Pancreas (tissue), 10 donors: ENCODE results near the gene PAPPA. TPM values are rescaled to one million over a fixed set of nuclear protein-coding genes. Genes with fewer than 3 reads are reported as not detected.

ENCODE experiments used
- ATAC-seq, 4 donors: fragments of 200-7000 bp; cut with Tn5 transposase; one replicate each; pipeline versions ENCODE4 v1.8.0 to v1.9.1; 2020; ENCODE audit warnings: mild to moderate bottlenecking in 4 of 4, moderate library complexity in 4 of 4
- DNase-seq, 6 donors: peaks; one replicate each; pipeline ENCODE4 v3.0.0-alpha.2; 2020
- FAIRE-seq: peaks from 2 replicates; lab custom pipeline; 2012; peaks lifted over from hg19 to GRCh38; lab: Jason Lieb, UNC
- H3K27ac ChIP-seq, 4 donors: fragments of 200-600 bp; sonication (generic); 1 replicate in 3 of 4; 2 replicates in 1 of 4; pipeline versions ENCODE4 v1.5.0 to v1.8.0; 2020
- H3K27me3 ChIP-seq, 4 donors: fragments of 200-600 bp; one replicate each; pipeline ENCODE4 v1.8.0; 2021
- H3K36me3 ChIP-seq, 3 donors: fragments of 200-600 bp; sonication (generic) in 1 of 3; one replicate each; pipeline versions ENCODE4 v1.5.0 to v1.8.0; 2020 to 2021
- H3K4me1 ChIP-seq, 3 donors: fragments of 200-600 bp; one replicate each; pipeline ENCODE4 v1.8.0; 2021
- H3K4me3 ChIP-seq, 4 donors: fragments of 200-600 bp; sonication (generic) in 2 of 4; one replicate each; pipeline versions ENCODE4 v1.5.0 to v1.8.0; 2020 to 2021
- H3K9me3 ChIP-seq, 4 donors: fragments of 200-600 bp; one replicate each; pipeline ENCODE4 v1.8.0; 2021
- WGBS, 2 donors: extraction: QIAGEN DNeasy Blood & Tissue Kit; methylation state at CpG; one replicate each; pipeline ENCODE4 v1.1.7; 2013; 5-methylcytosine and 5-hydroxymethylcytosine counted together
- intact Hi-C, 3 donors: fragments of 100-400 bp; cut with DNase I; formaldehyde crosslinking; loops; one replicate each; pipeline versions ENCODE4 v1.11.1 to v1.14.2; 2022
- polyA plus RNA-seq, 2 donors: library from polyadenylated mRNA; stranded (reverse); fragments of 200-250 nt; gene quantifications; one replicate each; pipeline ENCODE4 v1.2.3, GENCODE V29; 2013
- total RNA-seq, 6 donors: library from RNA; stranded (reverse); fragmentation: NEBNext Ultra II Directional in 4 of 6; extraction: Animal tissue kit (Norgen Biotek cat#: 25700) in 4 of 6; gene quantifications; one replicate each; pipeline versions ENCODE4 v1.2.1 to v1.2.4, GENCODE V29; 2021 to 2023
- TF ChIP-seq, protein P1 (sequence below), 4 donors: fragments of 200-600 bp; sonication (generic) in 3 of 4; IDR thresholded peaks; one replicate each; pipeline versions ENCODE4 v1.5.0 to v1.8.0; 2021; ENCODE audit warnings: antibody characterized with exemption in 4 of 4
- donor health status: healthy with polysubstance abuse.
- donor health status: DM: no; HTN: no; CAD: no; lungs with moderate emphysema.
- donor health status: DM: no; HTN: no; CAD: no.
- donor health status: control.
- donor health status: control.
- donor health status: Bipolar disorder and iron deficiency.
- donor health status: DM: yes; HTN: yes; CAD: no.
- donor health status: DM: no; HTN: no; CAD: no.
- donor health status: DM: no; HTN: no; CAD: no.
- donor health status: DM: yes; HTN: yes; CAD: no.

The PAPPA gene
- total and polyA plus RNA-seq, 8 donors, result 0.11 to 3.4 (median 0.76) TPM

DNA sequence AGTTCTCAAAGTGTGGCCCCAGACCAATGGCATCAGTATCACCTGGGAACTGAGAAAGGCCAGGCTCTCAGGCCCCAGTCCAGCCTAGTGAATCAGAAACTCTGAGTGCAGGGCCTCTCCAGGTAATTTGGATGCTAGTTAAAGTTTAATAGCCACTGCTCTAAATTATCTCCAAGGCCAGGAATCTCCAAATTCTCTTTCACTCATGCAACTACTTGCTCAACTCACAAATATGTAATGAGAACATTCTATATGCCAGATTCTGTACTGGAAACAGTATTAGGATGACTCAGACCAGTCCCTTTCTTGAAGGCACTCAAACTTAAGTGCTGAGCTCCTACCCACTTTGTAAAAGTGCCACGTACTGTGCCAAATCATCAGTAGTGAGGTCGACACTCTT, 84.6 kb downstream of the PAPPA start:
- no peak for DNase-seq
- Histone ChIP-seq H3K4me1 (no peaks in the 10 kb centered on the region), H3K27me3 (no peaks in the 10 kb centered on the region), H3K36me3 (no peaks in the 10 kb centered on the region), H3K4me3 (no peak overlapping the region), H3K27ac (no peak overlapping the region), H3K9me3 (no peaks in the 10 kb centered on the region)
- ATAC-seq, result peak in 3 of 4 donors; percentile 37 to 64 (median 44)
- TF ChIP-seq, protein P1, sequence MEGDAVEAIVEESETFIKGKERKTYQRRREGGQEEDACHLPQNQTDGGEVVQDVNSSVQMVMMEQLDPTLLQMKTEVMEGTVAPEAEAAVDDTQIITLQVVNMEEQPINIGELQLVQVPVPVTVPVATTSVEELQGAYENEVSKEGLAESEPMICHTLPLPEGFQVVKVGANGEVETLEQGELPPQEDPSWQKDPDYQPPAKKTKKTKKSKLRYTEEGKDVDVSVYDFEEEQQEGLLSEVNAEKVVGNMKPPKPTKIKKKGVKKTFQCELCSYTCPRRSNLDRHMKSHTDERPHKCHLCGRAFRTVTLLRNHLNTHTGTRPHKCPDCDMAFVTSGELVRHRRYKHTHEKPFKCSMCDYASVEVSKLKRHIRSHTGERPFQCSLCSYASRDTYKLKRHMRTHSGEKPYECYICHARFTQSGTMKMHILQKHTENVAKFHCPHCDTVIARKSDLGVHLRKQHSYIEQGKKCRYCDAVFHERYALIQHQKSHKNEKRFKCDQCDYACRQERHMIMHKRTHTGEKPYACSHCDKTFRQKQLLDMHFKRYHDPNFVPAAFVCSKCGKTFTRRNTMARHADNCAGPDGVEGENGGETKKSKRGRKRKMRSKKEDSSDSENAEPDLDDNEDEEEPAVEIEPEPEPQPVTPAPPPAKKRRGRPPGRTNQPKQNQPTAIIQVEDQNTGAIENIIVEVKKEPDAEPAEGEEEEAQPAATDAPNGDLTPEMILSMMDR (IDR thresholded peaks at IDR 0.05), result no peak
- WGBS, 2 donors, result 67 to 81% methylated on average over 2 of the region's 2 CpGs
- FAIRE-seq, result no peak
- intact Hi-C loops, result no loop called here

DNA sequence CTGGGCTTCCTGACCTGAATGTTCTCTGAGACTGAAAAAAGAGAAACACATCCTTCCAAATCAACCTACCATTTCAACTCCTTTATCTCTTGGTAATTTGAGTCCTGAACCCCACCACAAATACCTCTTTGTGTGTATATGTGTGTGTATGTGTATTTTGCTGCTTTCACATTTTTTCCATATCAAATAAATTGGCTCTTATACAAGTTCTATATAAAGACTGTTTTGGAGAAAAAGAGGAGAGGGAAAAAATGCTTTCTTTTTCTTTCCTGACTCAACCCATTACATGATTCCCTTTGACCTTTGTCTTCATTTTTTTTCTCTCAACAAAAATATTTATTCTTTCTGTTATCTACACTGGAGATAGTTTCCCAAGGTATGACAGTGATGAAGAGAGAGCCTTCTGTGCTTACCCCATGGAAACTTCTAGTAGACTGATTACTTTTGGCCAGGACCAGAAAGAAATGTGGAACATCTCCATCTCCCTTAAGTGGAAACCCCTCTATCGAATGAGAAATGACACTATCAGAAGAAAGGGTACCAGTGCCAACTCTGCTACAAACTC, 85.3 kb downstream of the PAPPA start:
- Histone ChIP-seq H3K36me3 (no peaks in the 10 kb centered on the region), H3K9me3 (no peaks in the 10 kb centered on the region), H3K27me3 (no peaks in the 10 kb centered on the region), H3K27ac (no peak overlapping the region), H3K4me3 (no peak overlapping the region), H3K4me1 (no peaks in the 10 kb centered on the region)
- DNase-seq (no peak), FAIRE-seq (no peak), ATAC-seq (no peak)
- intact Hi-C loops, result no loop called here
- WGBS, 2 donors, result 75 to 90% methylated on average over 1 of the region's 1 CpG
- TF ChIP-seq, protein P1 (IDR thresholded peaks at IDR 0.05), result no peak

DNA sequence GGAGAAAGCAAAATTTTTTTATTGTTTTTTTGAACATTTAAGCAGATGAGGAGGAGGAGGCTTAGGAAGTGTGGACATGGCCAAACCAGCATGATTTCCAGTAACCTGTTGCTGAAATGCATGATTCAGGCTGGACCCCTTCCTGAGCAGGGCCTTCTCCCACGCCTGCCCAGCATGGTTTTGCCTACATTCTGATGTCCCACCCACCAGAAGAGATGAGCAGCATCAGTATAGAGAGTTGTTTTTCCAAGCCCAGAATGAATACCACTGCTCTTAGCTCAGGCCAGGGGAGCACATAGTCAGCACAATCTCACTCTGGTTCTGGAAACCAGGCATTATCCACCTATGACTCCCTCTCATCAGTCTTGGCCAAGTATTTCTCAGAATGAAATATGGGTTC, 90.1 kb downstream of the PAPPA start:
- WGBS, 2 donors, result 80 to 90% methylated on average over 1 of the region's 1 CpG
- intact Hi-C loops, result no loop called here
- no peaks in the 10 kb centered on the region for H3K9me3 ChIP-seq
- TF ChIP-seq, protein P1 (IDR thresholded peaks at IDR 0.05), result no peak
- no peak for FAIRE-seq
- H3K36me3 ChIP-seq, result no peaks in the 10 kb centered on the region
- no peaks in the 10 kb centered on the region for H3K27me3 ChIP-seq
- no peak overlapping the region for H3K27ac ChIP-seq
- no peak overlapping the region for H3K4me3 ChIP-seq
- DNase-seq, result no peak
- no peak for ATAC-seq
- no peaks in the 10 kb centered on the region for H3K4me1 ChIP-seq

DNA sequence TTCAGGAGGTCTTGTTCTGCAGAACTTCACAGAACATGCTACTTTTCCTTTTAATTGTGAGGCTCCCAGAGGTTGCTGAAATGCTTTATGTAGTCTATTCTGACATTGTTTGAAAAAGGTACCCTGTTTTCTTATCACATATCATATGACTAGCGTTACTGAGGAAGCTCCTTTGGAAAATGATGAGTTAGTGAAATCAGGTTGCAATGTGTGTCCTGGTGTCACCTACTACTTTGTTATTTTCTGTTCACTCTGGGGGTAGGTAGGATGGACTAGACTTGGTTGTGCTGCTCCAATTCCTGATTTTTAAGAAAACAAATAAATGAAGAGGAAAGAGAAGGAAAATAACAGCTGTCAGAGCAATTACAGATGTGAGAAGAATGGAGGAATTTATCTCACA, 93.7 kb downstream of the PAPPA start:
- no peak for FAIRE-seq

More for the DNA sequence above, 93.7 kb downstream of the PAPPA start:
- Histone ChIP-seq H3K4me3 (no peak overlapping the region), H3K27me3 (no peaks in the 10 kb centered on the region), H3K9me3 (no peaks in the 10 kb centered on the region), H3K27ac (no peak overlapping the region), H3K36me3 (no peaks in the 10 kb centered on the region), H3K4me1 (no peaks in the 10 kb centered on the region)
- intact Hi-C loops, result no loop called here
- 85 to 89% methylated on average over 1 of the region's 1 CpG for WGBS, 2 donors
- ATAC-seq (no peak), DNase-seq (no peak)
- TF ChIP-seq, protein P1 (IDR thresholded peaks at IDR 0.05), result no peak
